T-helper 2 cell treated with Interferon-gamma antibody and Interleukin-4, amounts not matched to agents 5 μg/mL and 100 μg/mL, for 36 hours (primary cell): ENCODE results near the gene SIAH2.

Experiments
- DNase-seq: peaks from one replicate; pipeline ENCODE4 v3.0.0; 2021; ENCODE audit warnings: low spot score
- H3K27ac Mint-ChIP-seq: one replicate; pipeline ENCODE4 v1.8.0; 2021; ENCODE audit warnings: mild to moderate bottlenecking, mixed read lengths
- H3K27me3 Mint-ChIP-seq: one replicate; pipeline ENCODE4 v1.8.0; 2021; ENCODE audit warnings: low read depth, mixed read lengths
- H3K36me3 Mint-ChIP-seq: one replicate; pipeline ENCODE4 v1.8.0; 2021; ENCODE audit warnings: low read depth, mixed read lengths
- H3K4me1 Mint-ChIP-seq: one replicate; pipeline ENCODE4 v1.8.0; 2021; ENCODE audit warnings: low read depth, mixed read lengths
- H3K4me3 Mint-ChIP-seq: one replicate; pipeline ENCODE4 v1.8.0; 2022; ENCODE audit warnings: mild to moderate bottlenecking, moderate library complexity, mixed read lengths
- H3K9me3 Mint-ChIP-seq: one replicate; pipeline ENCODE4 v1.8.0; 2021; ENCODE audit warnings: mixed read lengths

The SIAH2 gene

GRCh38 chr3:150739877-150740645, 22.9 kb downstream of the SIAH2 start:
- H3K27ac Mint-ChIP-seq = peak overlapping the region; percentile 89
- no peaks in the 10 kb centered on the region for H3K9me3 Mint-ChIP-seq
- H3K4me1 Mint-ChIP-seq = peaks cover 75% of the 10 kb centered on the region
- H3K4me3 Mint-ChIP-seq = peak overlapping the region; percentile 77
- H3K36me3 Mint-ChIP-seq = peaks cover 34% of the 10 kb centered on the region
- no peaks in the 10 kb centered on the region for H3K27me3 Mint-ChIP-seq
- DNase-seq = peak; percentile 57

GRCh38 chr3:150739200-150739863, 23.6 kb downstream of the SIAH2 start:
- Mint-ChIP-seq H3K27me3 (no peaks in the 10 kb centered on the region), H3K36me3 (peaks cover 32% of the 10 kb centered on the region), H3K4me1 (peaks cover 70% of the 10 kb centered on the region), H3K9me3 (no peaks in the 10 kb centered on the region), H3K27ac (peak overlapping the region; percentile 89), H3K4me3 (peak overlapping the region; percentile 77)
- no peak for DNase-seq

GRCh38 chr3:150738688-150739087, 24.3 kb downstream of the SIAH2 start:
- H3K9me3 Mint-ChIP-seq = no peaks in the 10 kb centered on the region
- H3K27ac Mint-ChIP-seq = peak overlapping the region; percentile 51
- H3K36me3 Mint-ChIP-seq = peaks cover 32% of the 10 kb centered on the region
- peaks cover 69% of the 10 kb centered on the region for H3K4me1 Mint-ChIP-seq
- H3K27me3 Mint-ChIP-seq = no peaks in the 10 kb centered on the region
- no peak for DNase-seq
- peak overlapping the region; percentile 17 for H3K4me3 Mint-ChIP-seq

GRCh38 chr3:150737874-150738679, 24.9 kb downstream of the SIAH2 start:
- Mint-ChIP-seq H3K27me3 (no peaks in the 10 kb centered on the region), H3K36me3 (peaks cover 33% of the 10 kb centered on the region), H3K4me3 (peak overlapping the region; percentile 17), H3K4me1 (peaks cover 69% of the 10 kb centered on the region), H3K27ac (peak overlapping the region; percentile 51), H3K9me3 (no peaks in the 10 kb centered on the region)
- DNase-seq = peak; percentile 75

GRCh38 chr3:150736903-150737832, 25.8 kb downstream of the SIAH2 start:
- DNase-seq = no peak
- H3K9me3 Mint-ChIP-seq = no peaks in the 10 kb centered on the region
- no peaks in the 10 kb centered on the region for H3K27me3 Mint-ChIP-seq
- H3K27ac Mint-ChIP-seq = peak overlapping the region; percentile 51
- H3K4me1 Mint-ChIP-seq = peaks cover 62% of the 10 kb centered on the region
- no peak overlapping the region for H3K4me3 Mint-ChIP-seq
- H3K36me3 Mint-ChIP-seq = peaks cover 26% of the 10 kb centered on the region

- H3K27ac Mint-ChIP-seq = no peak overlapping the region
- H3K4me3 Mint-ChIP-seq = no peak overlapping the region
Measured at GRCh38 chr3:150736316-150736719, 26.7 kb downstream of the SIAH2 start.

GRCh38 chr3:150734795-150735119, 28.2 kb downstream of the SIAH2 start:
- H3K4me1 Mint-ChIP-seq = peaks cover 44% of the 10 kb centered on the region

More at GRCh38 chr3:150736316-150736719, 26.7 kb downstream of the SIAH2 start:
- Mint-ChIP-seq H3K4me1 (peaks cover 58% of the 10 kb centered on the region), H3K9me3 (no peaks in the 10 kb centered on the region), H3K36me3 (peaks cover 19% of the 10 kb centered on the region), H3K27me3 (no peaks in the 10 kb centered on the region)
- no peak for DNase-seq

GRCh38 chr3:150733936-150734794, 28.8 kb downstream of the SIAH2 start:
- Mint-ChIP-seq H3K4me1 (peaks cover 39% of the 10 kb centered on the region), H3K36me3 (peaks cover 8% of the 10 kb centered on the region), H3K27me3 (no peaks in the 10 kb centered on the region), H3K9me3 (no peaks in the 10 kb centered on the region), H3K27ac (no peak overlapping the region), H3K4me3 (no peak overlapping the region)
- no peak for DNase-seq

More at GRCh38 chr3:150734795-150735119, 28.2 kb downstream of the SIAH2 start:
- Mint-ChIP-seq H3K27ac (no peak overlapping the region), H3K27me3 (no peaks in the 10 kb centered on the region), H3K9me3 (no peaks in the 10 kb centered on the region), H3K4me3 (no peak overlapping the region), H3K36me3 (peaks cover 8% of the 10 kb centered on the region)
- DNase-seq = no peak

- no peaks in the 10 kb centered on the region for H3K27me3 Mint-ChIP-seq
- H3K27ac Mint-ChIP-seq = no peak overlapping the region
- no peaks in the 10 kb centered on the region for H3K9me3 Mint-ChIP-seq
- peaks cover 33% of the 10 kb centered on the region for H3K4me1 Mint-ChIP-seq
- H3K4me3 Mint-ChIP-seq = no peak overlapping the region
- DNase-seq = peak; percentile 39
- peaks cover 8% of the 10 kb centered on the region for H3K36me3 Mint-ChIP-seq
Measured at GRCh38 chr3:150733373-150733935, 29.5 kb downstream of the SIAH2 start.

- no peak for DNase-seq
- no peaks in the 10 kb centered on the region for H3K9me3 Mint-ChIP-seq
- H3K36me3 Mint-ChIP-seq = peaks cover 3% of the 10 kb centered on the region
- H3K27ac Mint-ChIP-seq = no peak overlapping the region
- H3K4me1 Mint-ChIP-seq = peaks cover 22% of the 10 kb centered on the region
- no peaks in the 10 kb centered on the region for H3K27me3 Mint-ChIP-seq
- H3K4me3 Mint-ChIP-seq = no peak overlapping the region
Measured at GRCh38 chr3:150729682-150730360, 33.1 kb downstream of the SIAH2 start.

GRCh38 chr3:150727653-150728502, 35.1 kb downstream of the SIAH2 start:
- Mint-ChIP-seq H3K4me3 (no peak overlapping the region), H3K27ac (no peak overlapping the region), H3K27me3 (no peaks in the 10 kb centered on the region), H3K4me1 (peaks cover 25% of the 10 kb centered on the region), H3K36me3 (no peaks in the 10 kb centered on the region), H3K9me3 (no peaks in the 10 kb centered on the region)
- no peak for DNase-seq
